Measurements from ENCODE around the gene CAMKK2. TPM values are rescaled to one million over a fixed set of nuclear protein-coding genes. Genes with fewer than 3 reads are reported as not detected.

CAMKK2 gene
- total RNA-seq, 2 donors from 2014 or later: 22.2 to 25.3 TPM

DNA sequence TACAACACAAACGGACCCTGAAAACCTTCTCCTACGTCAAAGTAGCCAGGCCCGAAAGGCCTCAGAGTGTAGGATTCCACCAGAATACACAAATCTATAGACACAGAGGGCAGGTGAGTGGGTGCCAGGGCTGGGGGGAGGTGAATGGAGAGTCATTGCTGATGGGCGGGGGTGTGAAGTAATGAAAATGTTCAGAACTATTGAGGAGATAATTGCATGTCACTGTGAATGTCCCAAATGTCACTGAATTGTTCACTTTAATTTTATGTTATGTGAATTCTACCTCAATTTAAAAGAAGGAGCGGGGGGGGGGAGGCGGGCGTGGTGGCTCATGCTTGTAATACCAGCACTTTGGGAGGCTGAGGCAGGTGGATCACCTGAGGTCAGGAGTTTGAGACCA, 50.6 kb downstream of the CAMKK2 start:
- ATAC-seq (replicated peaks in 1 of 2) (no peak), DNase-seq (no peak)
- Mint-ChIP-seq H3K36me3 (ENCODE audit: insufficient read depth in 2 of 2) (peaks cover 0 to 5% of the 10 kb centered on the region in 2 donors), H3K27me3 (ENCODE audit: low read depth) (no peaks in the 10 kb centered on the region), H3K4me1 (ENCODE audit: low read depth) (peaks cover 12% of the 10 kb centered on the region), H3K4me3 (no peak overlapping the region), H3K9me3 (no peaks in the 10 kb centered on the region), H3K27ac (no peak overlapping the region)

DNA sequence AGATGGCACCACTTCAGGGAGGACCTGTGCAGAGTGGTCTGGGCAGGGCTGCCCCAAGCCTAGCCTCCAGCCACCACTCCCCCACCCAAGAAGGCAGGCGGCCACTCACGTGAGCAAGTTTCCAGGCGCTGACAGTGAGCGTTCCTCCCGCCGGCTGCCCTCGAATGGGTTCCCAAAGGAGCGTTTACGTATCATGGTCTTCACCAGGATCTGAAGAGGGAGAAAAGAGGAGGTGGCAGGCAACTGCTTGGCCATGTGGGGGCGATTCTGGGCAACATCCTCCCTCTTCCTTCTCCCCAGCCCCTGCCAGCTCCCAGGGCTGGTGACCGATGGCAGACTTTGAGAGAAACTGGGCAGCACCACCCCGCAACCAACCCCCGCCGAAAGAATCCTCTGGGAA, 51.5 kb downstream of the CAMKK2 start:
- no peak for DNase-seq
- Mint-ChIP-seq H3K4me1 (ENCODE audit: low read depth) (peaks cover 21% of the 10 kb centered on the region), H3K4me3 (no peak overlapping the region), H3K27me3 (ENCODE audit: low read depth) (no peaks in the 10 kb centered on the region), H3K27ac (no peak overlapping the region), H3K36me3 (ENCODE audit: insufficient read depth in 2 of 2) (peaks cover 0 to 6% of the 10 kb centered on the region in 2 donors), H3K9me3 (no peaks in the 10 kb centered on the region)
- ATAC-seq (replicated peaks in 1 of 2): no peak

DNA sequence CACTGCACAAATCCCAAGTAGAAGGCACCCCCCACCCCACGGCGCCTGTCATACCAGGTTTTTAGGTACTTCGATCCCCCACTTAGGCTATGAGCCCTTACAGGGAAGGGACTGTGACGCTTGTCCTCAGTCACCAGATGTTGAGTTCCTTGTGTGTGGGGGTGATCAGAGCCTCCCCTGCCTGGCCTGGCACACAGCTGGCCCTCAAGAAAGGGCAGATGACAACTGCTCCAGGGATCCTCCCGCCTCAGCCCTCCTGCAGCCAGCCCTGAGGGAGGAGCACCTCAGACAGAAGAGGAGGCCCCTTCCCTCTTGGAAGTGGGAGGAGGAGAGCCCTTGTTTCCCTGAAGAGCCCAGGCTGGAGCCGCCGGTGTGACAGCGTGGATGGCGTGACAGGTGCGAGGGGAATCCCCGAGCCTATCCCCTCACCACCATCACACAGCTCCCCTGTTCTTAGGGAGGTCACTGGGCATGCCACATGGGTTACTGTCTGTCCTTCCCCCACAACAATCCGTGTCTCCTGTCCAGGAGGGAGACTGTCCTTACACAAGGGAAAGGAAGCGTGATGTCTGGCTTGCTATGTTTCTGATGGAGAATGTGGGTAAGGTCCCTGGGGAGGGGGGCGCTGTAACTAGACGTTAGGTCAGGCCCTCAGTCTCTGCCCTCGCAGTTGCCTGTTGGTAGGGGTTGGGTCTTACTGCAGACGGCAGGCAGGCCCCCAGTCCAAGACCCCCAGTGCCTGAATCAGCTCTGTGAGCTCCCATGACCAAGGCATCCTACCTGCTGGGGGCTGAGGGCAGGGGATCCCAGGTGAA, 55.1 kb downstream of the CAMKK2 start:
- Mint-ChIP-seq H3K4me1 (ENCODE audit: low read depth) (peaks cover 32% of the 10 kb centered on the region), H3K4me3 (peak overlapping the region; percentile 68 to 84), H3K27me3 (ENCODE audit: low read depth) (no peaks in the 10 kb centered on the region), H3K27ac (peak overlapping the region; percentile 41), H3K9me3 (no peaks in the 10 kb centered on the region), H3K36me3 (ENCODE audit: insufficient read depth in 2 of 2) (peaks cover 0 to 7% of the 10 kb centered on the region in 2 donors)
- ATAC-seq (replicated peaks in 1 of 2) (no peak), DNase-seq (no peak)

DNA sequence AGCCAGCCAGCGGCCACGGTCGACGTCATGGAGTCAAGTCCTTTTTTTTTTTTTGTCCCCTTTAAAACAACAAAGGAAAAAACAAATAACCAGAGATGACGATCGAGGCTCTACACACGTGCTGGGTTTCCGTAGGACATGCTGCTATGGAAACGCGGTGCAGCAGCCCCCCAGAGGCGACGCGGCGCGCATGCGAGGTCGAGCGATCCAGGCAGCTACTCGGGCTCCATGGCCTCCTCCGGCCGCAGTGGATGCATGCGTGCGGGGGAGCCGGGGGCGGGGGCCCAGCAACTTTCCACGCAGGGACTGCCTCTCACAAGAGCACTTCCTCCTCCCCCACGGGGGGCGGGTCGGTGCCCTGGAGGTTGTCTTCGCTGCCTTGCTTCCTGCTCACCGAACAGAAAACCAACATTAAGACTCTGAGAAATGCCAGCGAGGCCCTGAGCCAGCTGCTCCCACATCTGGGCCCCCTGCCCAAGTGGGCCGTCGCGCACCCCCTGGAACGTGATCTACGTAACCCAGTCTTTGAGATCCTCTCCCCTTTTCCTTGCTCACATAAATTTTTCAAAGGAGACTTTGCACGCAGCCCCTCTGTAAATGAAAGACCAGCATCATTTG, 55.9 kb downstream of the CAMKK2 start:
- ATAC-seq (replicated peaks in 1 of 2) (peak; percentile 83 to 87), DNase-seq (peak; percentile 81 to 83)
- peaks cover 0 to 7% of the 10 kb centered on the region in 2 donors for H3K36me3 Mint-ChIP-seq (ENCODE audit: insufficient read depth in 2 of 2)
- no peaks in the 10 kb centered on the region for H3K27me3 Mint-ChIP-seq (ENCODE audit: low read depth)
- H3K9me3 Mint-ChIP-seq: no peaks in the 10 kb centered on the region
- H3K27ac Mint-ChIP-seq: peak overlapping the region; percentile 41
- H3K4me1 Mint-ChIP-seq (ENCODE audit: low read depth): peaks cover 32% of the 10 kb centered on the region
- peak overlapping the region; percentile 68 to 84 for H3K4me3 Mint-ChIP-seq

DNA sequence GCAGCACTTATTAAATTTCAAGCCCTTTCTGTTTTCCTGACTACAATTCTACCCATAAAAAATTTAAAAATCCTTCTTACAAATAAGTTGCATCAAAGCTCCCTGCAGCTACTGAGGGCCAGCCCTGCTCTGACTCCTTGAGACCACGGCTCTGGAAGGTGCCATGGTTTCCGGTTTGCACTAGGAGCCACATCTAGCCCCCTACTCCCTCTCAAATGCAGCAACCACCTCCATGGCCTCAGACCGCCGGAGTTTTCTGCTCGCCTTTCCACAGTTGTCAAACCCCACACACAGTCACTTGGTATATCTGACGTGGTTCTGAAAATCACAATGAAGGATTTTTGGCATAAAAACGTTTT, 56.5 kb downstream of the CAMKK2 start:
- peaks cover 0 to 7% of the 10 kb centered on the region in 2 donors for H3K36me3 Mint-ChIP-seq (ENCODE audit: insufficient read depth in 2 of 2)
- H3K27ac Mint-ChIP-seq: peak overlapping the region; percentile 41
- no peaks in the 10 kb centered on the region for H3K27me3 Mint-ChIP-seq (ENCODE audit: low read depth)
- ATAC-seq (replicated peaks in 1 of 2) (peak in 1 of 2 donors; percentile 1), DNase-seq (no peak)
- H3K4me1 Mint-ChIP-seq (ENCODE audit: low read depth): peaks cover 32% of the 10 kb centered on the region
- H3K9me3 Mint-ChIP-seq: no peaks in the 10 kb centered on the region
- peak overlapping the region; percentile 68 to 84 for H3K4me3 Mint-ChIP-seq

DNA sequence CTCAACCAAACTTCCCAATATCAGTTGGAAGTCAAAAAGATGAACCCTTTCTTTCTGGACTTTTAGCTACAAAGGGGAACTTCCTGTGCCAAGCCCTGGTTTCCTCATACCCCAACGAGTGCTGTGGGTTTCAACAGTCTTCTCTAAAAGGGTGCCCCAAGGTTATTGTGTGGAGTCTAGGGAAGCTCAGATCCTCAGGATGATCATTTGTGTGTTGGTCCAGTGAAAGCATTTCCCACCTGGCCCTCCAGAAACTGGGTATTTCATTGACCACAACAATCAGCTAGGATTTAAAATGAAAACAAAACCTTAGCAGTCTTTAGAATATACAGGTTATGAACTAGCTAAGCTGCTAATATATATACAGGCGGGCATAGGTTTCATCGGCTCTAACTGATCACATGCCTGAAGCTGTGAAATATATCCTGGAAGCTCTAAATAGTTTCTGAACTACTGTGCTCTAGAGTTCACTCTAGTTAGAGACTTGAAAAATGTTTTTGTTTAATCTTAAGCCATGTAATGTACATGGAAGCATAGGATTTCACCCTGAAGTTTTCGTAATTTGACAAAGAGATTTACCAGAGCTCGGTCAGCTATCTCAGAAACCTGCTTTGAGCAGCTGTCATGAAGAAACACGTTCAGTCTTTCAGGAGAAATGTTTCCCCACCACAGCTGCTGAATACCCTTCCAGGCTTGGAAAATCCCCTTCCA, 57.0 kb downstream of the CAMKK2 start:
- DNase-seq (no peak), ATAC-seq (replicated peaks in 1 of 2) (no peak)
- no peaks in the 10 kb centered on the region for H3K27me3 Mint-ChIP-seq (ENCODE audit: low read depth)
- H3K9me3 Mint-ChIP-seq: no peaks in the 10 kb centered on the region
- peaks cover 2 to 10% of the 10 kb centered on the region in 2 donors for H3K36me3 Mint-ChIP-seq (ENCODE audit: insufficient read depth in 2 of 2)
- H3K27ac Mint-ChIP-seq: peak overlapping the region; percentile 41
- H3K4me1 Mint-ChIP-seq (ENCODE audit: low read depth): peaks cover 32% of the 10 kb centered on the region
- peak overlapping the region; percentile 68 to 84 for H3K4me3 Mint-ChIP-seq

DNA sequence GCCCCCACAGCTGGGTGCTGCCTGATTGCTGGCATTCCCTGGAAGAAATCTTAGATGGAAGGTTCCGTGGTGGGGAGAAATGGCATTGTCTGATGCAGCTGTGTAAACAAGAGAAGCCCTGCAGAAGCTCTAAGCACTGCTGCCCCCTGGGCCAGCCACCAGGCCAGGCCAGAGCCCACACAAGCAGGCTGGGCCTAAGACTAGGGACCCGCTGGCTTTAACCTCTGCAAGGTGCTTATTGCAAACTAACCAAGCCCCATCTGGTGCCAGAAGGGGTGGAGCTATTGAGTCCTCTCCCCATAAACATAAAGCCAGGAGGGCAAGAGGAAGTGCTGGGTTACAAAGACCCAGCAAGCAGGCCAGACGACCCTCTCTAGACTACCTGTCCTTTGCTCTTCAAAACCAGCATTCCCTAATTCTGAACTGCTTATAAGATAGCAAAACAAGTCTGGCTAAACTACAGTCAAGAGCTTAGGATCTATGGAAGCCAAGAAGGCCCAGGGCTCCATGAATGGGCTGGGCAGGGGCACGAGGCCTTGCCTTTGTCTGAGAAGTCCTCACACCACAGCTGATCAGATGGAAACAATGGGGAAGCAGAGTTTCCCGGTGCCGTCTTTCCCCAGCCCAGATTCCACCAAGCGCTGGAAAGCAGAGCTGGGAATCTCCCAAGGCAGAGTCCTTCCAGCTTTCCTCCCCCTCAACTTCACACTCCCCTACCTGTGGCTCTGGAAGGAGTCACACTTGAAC, 57.7 kb downstream of the CAMKK2 start:
- ATAC-seq (replicated peaks in 1 of 2): no peak
- Mint-ChIP-seq H3K4me1 (ENCODE audit: low read depth) (peaks cover 32% of the 10 kb centered on the region), H3K4me3 (no peak overlapping the region), H3K27me3 (ENCODE audit: low read depth) (no peaks in the 10 kb centered on the region), H3K27ac (peak overlapping the region; percentile 41), H3K36me3 (ENCODE audit: insufficient read depth in 2 of 2) (peaks cover 2 to 13% of the 10 kb centered on the region in 2 donors), H3K9me3 (no peaks in the 10 kb centered on the region)
- no peak for DNase-seq

DNA sequence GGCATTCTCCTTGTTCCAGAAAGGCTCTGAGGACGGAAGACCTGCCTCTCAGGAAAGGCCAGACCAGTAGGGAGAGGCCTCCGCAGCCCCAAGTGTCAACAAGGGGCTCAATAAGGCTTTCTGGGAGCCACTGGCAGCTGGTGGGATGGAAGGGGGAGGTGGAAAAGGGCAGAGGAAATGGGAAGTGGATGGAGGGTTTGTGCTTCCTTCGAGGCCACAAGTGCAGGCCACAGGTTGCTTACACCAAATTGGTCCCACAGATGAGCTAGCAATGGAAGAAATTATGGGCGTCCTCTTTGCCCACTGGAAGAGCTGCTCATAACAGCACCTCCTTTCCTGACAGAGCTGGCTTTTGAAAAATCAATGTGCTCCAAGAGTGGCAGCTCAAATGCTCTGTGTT, 58.4 kb downstream of the CAMKK2 start:
- Mint-ChIP-seq H3K36me3 (ENCODE audit: insufficient read depth in 2 of 2) (peaks cover 2 to 11% of the 10 kb centered on the region in 2 donors), H3K4me1 (ENCODE audit: low read depth) (peaks cover 32% of the 10 kb centered on the region), H3K27ac (no peak overlapping the region), H3K4me3 (no peak overlapping the region), H3K27me3 (ENCODE audit: low read depth) (no peaks in the 10 kb centered on the region), H3K9me3 (no peaks in the 10 kb centered on the region)
- no peak for ATAC-seq (replicated peaks in 1 of 2)
- DNase-seq: no peak

DNA sequence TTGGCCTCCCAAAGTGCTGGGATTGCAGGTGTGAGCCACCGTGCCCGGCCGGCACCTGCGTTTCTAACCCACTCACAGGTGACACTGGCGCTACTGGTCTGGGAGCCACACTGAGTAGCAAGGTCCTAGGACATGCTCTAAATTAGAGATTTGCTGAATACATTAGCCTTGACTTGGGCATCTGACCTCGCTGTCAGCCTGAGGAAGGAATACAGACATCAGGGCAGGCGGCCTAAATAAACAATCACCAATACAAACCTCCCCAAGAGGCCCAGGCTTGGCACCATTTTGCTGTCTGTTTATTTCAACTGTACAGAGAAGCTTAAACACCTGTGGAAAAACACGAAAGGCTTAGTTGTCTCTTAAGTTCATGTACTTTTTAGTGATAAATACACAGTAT, 59.1 kb downstream of the CAMKK2 start:
- DNase-seq: no peak
- peaks cover 2 to 10% of the 10 kb centered on the region in 2 donors for H3K36me3 Mint-ChIP-seq (ENCODE audit: insufficient read depth in 2 of 2)
- H3K4me3 Mint-ChIP-seq: no peak overlapping the region
- ATAC-seq (replicated peaks in 1 of 2): no peak
- H3K9me3 Mint-ChIP-seq: no peaks in the 10 kb centered on the region
- H3K27me3 Mint-ChIP-seq (ENCODE audit: low read depth): no peaks in the 10 kb centered on the region
- H3K4me1 Mint-ChIP-seq (ENCODE audit: low read depth): peaks cover 32% of the 10 kb centered on the region
- no peak overlapping the region for H3K27ac Mint-ChIP-seq

DNA sequence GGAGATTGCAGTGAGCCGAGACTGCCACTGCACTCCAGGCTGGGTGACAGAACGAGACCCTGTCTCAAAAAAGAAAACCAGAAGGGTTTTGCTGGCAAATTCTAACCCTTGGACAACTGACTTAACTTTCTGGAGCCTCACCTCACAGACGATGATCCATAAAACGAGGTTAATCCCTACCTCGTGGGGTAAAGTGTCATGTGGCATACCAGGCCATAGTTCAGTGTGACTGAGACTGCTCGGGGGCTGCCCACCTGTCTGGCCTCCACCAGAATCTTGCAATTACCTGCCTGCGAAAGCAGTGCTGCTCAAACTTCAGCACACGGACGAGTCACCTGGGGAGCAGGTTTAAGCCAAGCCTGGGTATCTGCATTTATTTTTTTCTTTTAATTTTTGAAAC, 59.7 kb downstream of the CAMKK2 start:
- no peak for ATAC-seq (replicated peaks in 1 of 2)
- Mint-ChIP-seq H3K36me3 (ENCODE audit: insufficient read depth in 2 of 2) (peaks cover 2 to 10% of the 10 kb centered on the region in 2 donors), H3K27ac (no peak overlapping the region), H3K4me3 (no peak overlapping the region), H3K9me3 (no peaks in the 10 kb centered on the region), H3K27me3 (ENCODE audit: low read depth) (no peaks in the 10 kb centered on the region), H3K4me1 (ENCODE audit: low read depth) (peaks cover 28% of the 10 kb centered on the region)
- no peak for DNase-seq

DNA sequence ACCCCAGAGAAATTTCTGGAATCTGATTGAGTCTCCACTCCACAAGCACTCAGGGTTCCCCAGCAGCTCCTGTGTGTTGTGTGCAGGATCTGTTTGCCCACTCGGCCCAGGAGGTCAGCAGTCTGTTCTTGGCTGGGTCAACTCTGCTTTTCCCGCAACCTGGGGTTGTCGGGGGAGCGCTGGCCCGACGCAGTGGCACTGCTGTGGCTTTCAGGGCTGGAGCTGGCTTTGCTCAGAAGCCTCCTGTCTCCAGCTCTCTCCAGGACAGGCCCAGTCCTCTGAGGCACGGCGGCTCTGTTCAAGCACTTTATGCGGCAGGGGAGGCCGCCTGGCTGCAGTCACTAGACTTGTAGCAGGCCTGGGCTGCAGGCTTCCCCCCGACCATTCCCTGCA, 62.9 kb downstream of the CAMKK2 start:
- H3K36me3 Mint-ChIP-seq (ENCODE audit: insufficient read depth in 2 of 2): peaks cover 2 to 6% of the 10 kb centered on the region in 2 donors
- ATAC-seq (replicated peaks in 1 of 2): no peak
- no peak for DNase-seq
- H3K27me3 Mint-ChIP-seq (ENCODE audit: low read depth): no peaks in the 10 kb centered on the region
- no peak overlapping the region for H3K27ac Mint-ChIP-seq
- H3K4me1 Mint-ChIP-seq (ENCODE audit: low read depth): no peaks in the 10 kb centered on the region
- no peak overlapping the region for H3K4me3 Mint-ChIP-seq
- H3K9me3 Mint-ChIP-seq: no peaks in the 10 kb centered on the region

DNA sequence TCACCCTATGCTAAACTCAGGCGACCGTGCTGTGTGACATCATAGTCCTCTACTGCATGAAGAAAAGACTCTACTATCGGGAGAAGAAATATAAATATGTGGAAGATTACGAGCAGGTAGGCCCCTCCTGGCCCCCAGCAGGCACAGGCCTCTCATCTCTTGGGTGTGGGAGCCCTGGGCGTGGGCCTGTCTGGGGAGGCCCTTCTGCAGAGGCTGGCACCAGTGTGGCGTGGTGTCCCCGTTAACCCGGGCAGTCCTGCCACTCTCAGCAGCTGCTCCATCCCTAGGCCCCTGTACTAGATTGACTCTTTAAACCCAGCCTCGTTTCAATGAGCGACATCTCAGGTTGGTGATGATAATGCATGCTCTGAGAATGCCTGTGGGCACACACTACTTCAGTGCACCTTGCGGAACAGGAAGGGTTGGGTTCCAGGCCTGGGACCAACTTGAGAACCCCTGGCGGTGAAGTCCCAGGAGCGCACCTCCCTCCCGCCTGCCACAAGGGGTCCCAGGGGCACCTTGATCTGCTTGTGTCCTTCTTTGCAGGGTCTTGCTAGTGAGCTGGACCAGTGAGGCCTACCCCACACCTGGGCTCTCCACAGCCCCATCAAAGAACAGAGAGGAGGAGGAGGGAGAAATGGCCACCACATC, 63.4 kb downstream of the CAMKK2 start:
- Mint-ChIP-seq H3K27me3 (ENCODE audit: low read depth) (no peaks in the 10 kb centered on the region), H3K4me1 (ENCODE audit: low read depth) (no peaks in the 10 kb centered on the region), H3K27ac (peak overlapping the region; percentile 71), H3K9me3 (no peaks in the 10 kb centered on the region), H3K4me3 (no peak overlapping the region), H3K36me3 (ENCODE audit: insufficient read depth in 2 of 2) (peaks cover 3 to 6% of the 10 kb centered on the region in 2 donors)
- no peak for DNase-seq
- ATAC-seq (replicated peaks in 1 of 2): no peak
